Limb (tissue), 2 donors: Measurements from ENCODE around the gene ARL6IP1.

ENCODE experiments used
- DNase-seq, 2 donors: peaks; one replicate each; pipeline ENCODE4 v3.0.0-alpha.2; 2016; ENCODE audit errors: extremely low spot score in 2 of 2

The ARL6IP1 gene

DNA sequence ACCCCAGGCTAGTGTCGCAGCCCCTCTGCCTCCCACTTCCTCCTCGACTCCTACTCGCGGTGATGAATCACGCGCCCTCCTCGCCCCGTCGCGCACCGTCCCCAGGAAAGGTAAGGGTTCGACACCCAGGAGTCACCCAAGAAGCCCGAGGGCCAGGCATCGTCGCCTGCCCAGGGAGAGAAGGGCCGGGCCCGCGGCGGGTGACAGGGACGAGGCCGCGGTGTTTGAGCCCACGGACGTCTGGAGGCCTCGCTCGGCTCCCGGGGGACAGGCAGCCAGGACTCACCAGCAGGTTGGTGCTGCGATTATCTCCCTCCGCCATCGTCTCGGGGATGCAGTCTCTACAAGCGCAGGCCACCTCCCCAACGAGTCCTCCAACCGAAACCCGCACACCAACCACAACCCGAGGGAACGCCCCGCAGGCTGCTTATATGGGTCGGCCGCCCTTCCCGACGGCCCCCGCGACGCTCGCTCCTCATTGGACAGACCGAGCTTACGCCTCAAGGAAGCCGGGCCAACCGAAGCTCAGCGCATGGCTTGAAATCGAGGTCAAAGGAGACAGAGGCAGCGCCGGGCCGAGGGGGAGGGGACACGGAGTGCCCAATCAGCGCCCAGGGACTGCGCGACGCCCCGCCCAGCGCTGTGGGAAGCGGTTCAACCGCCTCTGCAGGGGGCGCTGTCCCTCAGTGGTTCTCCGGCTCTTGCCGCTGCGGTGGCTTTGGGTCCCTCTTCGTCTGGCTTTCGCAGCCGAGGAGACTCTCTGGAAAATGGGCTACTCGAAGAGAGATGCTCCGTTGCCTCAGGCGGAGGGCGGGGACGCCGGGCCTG lies at the start of gene ARL6IP1:
ARL6IP1 (minus strand) TSS at position 405 of the 828 bp plus-strand sequence; CDS start at position 322, 83 bp downstream.
- DNase-seq: peak; percentile 99

DNA sequence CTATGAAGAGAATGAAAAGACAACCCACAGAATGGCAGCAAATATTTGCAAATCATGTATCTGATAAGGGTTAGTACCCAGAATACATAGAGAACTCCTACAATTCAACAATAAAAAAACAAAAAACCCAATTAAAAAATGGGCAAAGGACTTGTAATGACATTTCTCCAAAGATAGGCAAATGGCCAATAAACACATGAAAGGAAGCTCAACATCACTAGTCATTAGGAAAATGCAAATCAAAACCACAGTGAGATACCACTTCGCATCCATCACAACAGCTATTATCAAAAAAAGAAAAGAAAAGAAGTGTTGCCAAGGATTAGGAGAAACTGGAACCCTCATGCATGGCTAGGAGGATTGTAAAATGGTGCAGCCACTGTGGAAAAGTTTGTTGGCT lies 45.1 kb upstream of the ARL6IP1 start:
- DNase-seq: no peak

DNA sequence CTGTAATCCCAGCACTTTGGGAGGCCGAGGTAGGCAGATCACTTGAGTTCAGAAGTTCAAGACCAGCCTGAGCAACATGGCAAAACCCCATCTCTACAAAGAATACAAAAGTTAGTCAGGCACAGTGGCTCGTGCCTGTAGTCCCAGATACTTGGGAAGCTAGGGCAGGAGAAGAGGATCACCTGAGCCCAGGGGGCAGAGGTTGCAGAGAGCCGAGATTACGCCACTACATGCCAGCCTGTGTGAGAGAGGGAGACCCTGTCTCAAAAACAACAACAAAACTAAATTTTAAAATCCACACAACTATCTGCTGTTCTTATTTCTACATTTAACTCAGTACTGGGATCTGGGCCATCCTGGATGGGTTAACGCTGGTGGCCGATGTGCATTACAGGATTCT lies 41.2 kb upstream of the ARL6IP1 start:
- no peak for DNase-seq

DNA sequence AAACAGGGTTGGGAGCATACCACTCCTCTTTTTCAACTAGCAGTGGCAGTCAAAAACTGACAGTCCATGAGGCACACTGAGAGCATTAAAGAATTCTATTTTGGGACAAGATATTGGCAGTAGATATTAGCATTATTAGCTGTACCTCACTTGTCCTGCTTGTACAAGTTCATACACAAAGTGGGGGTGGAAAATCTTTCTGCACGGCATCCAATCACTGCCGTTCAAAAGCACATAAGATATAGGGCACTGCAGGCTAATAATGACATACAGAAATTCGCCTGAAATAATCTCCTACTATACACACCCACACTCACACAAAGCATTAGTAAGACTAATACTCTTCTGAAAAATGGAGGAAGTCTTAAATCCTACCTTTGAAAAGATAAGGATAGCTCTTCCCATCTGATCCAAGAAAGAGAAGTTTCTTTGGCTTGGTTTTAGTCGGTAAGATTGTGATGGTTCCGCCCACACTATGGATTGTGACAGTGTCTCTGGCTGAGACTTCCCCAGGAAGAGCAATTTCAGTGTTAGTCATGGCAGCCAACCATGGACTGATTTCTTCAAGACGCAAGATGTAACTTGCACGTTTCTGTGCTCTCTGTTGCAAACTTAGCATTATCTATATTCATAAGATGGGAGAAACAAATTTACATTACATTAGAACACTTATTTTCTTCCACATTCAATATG lies 40.6 kb upstream of the ARL6IP1 start:
- DNase-seq: no peak

- DNase-seq: no peak
These were observed 38.2 kb upstream of the ARL6IP1 start for GRCh38 chr16:18839555-18839954.

DNA sequence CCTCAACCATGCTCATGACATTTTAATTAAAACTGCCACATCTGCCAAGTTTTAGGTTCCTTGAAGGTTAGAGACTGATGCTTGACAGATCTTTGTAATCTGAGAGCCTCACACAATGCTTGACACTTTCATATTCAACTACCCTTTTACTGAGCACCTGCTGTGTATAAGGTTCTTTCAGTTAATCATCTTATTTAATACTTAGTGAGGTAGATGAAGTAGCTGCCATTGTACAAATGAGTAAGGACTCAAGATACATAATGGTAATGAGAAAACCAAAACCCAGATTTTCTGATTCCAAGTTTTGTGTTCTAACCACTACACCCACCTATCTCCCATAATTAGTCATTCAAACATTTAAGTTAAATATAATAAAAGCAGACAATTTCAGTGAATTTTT lies 35.4 kb upstream of the ARL6IP1 start:
- no peak for DNase-seq

DNA sequence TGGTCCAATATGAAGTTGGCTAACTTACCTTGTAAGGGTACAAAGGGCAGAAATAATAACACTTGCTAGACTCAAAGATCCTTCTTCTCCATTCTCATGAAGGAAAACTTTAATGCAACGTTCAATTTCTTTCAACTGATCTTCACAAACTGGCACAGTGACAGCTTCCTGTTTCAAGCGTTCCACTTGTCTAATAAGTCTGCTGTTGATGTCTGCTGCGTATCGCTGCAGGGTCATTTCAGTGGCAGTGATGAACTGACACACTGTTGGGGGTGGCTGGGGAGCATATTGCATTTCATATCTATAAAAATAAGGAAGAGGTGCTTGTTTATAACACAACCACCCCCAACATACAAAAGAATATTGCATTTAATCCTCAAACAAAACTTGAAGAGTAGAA lies 33.5 kb upstream of the ARL6IP1 start:
- no peak for DNase-seq

- DNase-seq: no peak
These were observed 32.6 kb upstream of the ARL6IP1 start for GRCh38 chr16:18833707-18834505.

DNA sequence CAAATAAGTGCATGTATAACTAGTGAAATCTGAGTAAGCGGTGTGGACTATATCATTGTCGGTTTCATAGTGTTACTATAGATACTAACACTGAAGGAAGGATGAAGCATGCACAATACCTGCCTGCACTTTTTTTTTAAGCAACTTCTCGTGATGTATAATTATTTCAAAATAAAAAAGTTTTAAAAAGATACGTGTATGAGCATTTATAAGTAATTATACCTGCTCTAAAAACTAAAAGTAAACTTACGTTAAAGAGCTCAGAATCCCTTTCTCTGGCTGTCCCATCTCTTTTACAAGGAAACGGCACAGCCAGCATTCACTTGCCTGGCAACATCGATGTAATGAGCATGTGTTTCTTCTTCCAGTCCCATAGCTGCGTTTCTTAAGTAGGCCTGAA lies 31.3 kb upstream of the ARL6IP1 start:
- no peak for DNase-seq

DNA sequence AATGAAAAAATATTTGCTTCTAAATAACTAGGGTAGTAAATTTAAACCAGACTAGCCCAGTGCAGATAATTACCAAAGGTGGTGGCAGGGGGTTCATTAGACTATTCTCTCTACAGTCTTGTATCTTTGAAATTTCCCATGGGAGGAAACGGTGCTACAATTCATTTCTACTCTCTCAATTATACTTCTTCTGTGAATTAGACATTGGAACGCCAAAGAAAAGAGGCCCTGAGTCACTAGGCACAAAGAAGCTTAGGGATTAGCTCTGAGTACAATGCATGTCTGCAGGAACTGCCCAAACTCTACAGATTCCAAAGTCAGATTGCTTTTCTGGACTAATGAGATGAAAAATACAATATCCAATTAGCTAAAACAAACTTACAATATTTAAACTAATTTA lies 30.7 kb upstream of the ARL6IP1 start:
- DNase-seq: no peak

DNA sequence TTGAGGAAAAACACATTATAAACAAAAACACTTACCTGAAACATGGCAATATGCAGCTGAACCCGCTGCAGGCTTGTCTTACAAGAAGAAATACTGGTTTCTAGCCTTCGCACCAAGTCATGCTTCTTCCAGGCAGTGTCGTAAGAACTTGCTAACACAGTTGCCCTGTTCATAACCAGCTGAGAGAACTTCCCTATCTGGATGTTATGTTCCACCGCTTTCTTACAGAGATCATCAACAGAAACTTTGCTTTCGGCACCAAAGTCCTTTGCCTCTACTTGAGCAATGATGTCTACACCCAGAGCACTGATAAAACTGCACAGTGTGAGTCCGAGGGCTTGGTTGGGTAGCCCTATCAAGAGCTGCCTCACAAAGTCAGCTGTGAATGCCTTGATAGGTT lies 27.9 kb upstream of the ARL6IP1 start:
- DNase-seq: no peak

DNA sequence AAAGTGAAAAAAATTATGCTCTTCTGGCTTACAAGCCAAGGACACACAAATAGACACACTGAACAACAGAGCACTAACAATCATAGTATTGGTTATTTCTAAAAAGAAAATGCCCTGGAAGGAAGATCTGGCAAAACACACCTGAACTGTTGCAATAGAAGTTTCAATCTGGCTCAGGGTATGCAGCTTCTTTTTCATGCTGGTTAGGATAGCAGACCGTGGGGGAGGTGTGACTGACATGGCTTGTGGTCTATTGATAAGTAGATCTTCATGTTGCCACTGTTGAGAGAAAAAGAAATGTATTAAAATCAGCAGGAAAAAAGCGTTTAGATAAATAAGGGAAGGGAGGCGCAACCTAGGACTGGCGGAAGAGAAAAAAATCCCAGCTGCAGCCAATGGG lies 26.5 kb upstream of the ARL6IP1 start:
- DNase-seq: no peak

DNA sequence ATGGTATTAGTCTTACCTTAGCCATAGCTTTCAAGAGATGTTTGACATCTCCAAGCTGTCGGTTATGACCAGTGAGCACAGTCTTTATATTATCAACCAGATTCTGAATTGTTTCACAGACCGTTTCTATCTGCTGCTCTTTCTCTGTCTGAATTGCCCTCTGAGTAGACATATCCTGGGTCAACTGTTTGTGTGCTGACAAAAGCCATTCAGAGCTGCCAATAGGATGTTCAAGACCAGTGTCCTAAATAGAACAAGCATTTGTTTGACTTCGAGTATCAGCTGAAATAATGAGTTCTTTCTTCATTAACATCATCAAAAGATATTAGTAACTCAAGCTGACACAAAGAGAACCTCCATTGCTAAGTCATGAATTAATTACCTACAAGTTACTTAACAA lies 14.9 kb upstream of the ARL6IP1 start:
- DNase-seq: no peak

DNA sequence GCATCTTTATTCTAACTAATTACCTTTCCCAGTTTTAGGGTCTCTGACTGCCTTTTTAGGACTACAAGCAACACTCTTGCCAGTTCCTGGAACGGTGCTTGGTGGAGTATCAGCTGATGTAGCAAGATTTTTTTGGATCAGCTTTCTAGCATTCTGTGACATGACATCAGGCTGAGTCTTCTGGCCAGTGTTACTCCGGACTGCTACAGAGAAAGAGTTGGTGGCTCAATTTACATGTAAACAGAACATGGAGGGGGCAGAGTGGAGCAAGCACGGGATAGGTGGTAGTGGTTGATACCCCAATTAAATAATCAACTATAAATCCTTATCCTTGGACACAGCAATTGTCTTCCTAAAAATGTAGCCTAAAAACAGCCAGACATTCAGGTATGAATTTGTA lies 10.6 kb upstream of the ARL6IP1 start:
- DNase-seq: no peak

DNA sequence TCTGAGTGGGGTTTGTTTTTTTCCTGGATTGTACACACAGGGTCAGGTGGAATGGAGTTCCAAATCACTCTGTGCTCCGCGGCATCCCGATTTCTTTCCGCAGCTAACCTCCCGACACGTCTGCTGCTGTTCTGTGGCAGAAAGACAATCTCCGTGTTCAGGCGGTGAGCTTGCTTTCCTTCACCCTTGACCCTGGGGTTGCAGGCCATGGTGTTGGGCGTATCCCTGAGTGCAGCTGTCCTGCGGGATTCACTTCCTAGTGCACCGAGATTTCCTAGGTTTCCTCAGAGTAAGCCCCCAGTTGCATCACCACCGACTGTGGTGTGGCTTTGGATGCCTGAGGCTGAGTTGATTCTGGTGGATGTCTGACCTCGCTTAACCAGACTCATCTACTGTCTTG lies 7.8 kb upstream of the ARL6IP1 start:
- no peak for DNase-seq

- no peak for DNase-seq
These were observed 4.0 kb upstream of the ARL6IP1 start for GRCh38 chr16:18805257-18805773.

DNA sequence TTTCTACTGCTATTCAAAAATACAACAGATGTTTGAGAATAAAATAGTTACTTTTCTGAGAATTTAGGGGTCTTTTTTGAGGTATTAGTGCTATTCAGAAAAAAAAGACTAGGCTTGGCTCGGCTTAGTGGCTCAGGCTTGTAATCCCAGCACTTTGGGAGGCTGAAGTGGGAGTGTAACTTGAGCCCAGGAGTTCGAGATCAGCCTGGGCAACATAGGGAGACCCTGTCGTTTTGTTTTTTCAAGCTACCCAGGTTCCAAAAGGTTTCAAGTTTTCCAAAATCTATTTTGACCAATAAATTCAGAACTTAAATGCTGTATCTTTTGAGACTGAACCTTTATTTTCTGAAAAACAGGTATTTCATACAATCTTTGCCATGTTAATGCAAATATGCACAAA lies 3.2 kb upstream of the ARL6IP1 start:
- no peak for DNase-seq

GRCh38 chr16:18803569-18804462 lies 2.5 kb upstream of the ARL6IP1 start:
- DNase-seq: no peak

DNA sequence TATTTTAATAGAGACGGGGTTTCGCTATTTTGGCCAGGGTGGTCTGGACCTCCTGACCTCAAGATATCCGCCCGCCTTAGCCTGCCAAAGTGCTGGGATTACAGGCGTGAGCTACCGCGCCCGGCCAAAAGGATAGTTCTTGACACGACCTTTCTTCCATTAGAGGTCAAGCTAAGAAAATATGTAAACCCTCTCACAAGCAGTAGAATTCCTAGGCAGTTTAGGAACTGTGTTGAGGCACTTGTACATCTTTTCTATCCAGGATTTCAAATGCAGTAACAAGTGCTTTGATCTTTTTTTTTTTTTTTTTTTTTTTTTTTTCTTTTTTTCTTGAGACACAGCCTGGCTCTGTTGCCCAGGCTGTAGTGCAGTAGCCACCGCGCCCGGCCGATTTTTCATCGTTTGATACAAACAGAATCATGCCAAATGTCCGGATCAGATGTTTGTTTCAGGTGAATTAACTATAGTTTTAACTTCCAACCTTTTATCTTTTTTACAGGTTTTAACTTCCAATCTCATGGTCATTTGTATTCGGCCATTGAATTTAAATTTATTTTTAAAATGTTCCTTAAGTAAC lies 1.5 kb upstream of the ARL6IP1 start:
- DNase-seq: no peak

- DNase-seq: no peak
These were observed 589 bp downstream of the ARL6IP1 start for GRCh38 chr16:18800775-18801144.

- DNase-seq: no peak
These were observed 1.1 kb downstream of the ARL6IP1 start for GRCh38 chr16:18800293-18800692.
